NT2/D1 (cell line): ENCODE data around the gene TENM4.

Source experiments
- SUZ12 ChIP-seq: IDR thresholded peaks from 2 replicates; pipeline ENCODE4 v1.6.1; 2011; ENCODE audit not compliant: insufficient read length, insufficient read depth; ENCODE audit errors: extremely low read depth
- YY1 ChIP-seq: IDR thresholded peaks from 2 replicates; pipeline ENCODE4 v1.6.1; 2011; ENCODE audit not compliant: insufficient read length, insufficient read depth
- ZNF274 ChIP-seq: IDR thresholded peaks from 2 replicates; pipeline ENCODE4 v1.6.1; 2011; ENCODE audit warnings: mild to moderate bottlenecking, low read depth, low read length

- TF ChIP-seq SUZ12 = no peak
- no peak for TF ChIP-seq YY1
- no peak for TF ChIP-seq ZNF274
Measured at GRCh38 chr11:79241205-79241851, 199.5 kb downstream of the TENM4 start.
